Loucy (cell line): ENCODE data around the gene HS3ST3B1.

ENCODE experiments used
- H2AFZ ChIP-seq: fragments of 200-600 bp; sonication (generic); 2 replicates; pipeline ENCODE4 v1.6.0; 2016; ENCODE audit warnings: antibody characterized with exemption, mild to moderate bottlenecking, low read length, moderate library complexity
- H3F3A ChIP-seq: fragments of 200-600 bp; 2 replicates; pipeline ENCODE4 v1.6.0; 2016; ENCODE audit warnings: antibody characterized with exemption, low read depth, mild to moderate bottlenecking
- H3K27me3 ChIP-seq: fragments of 200-600 bp; sonication (generic); 2 replicates; pipeline ENCODE4 v1.6.1; 2014; ENCODE audit warnings: low read length, mild to moderate bottlenecking; ENCODE audit not compliant: insufficient read depth, poor library complexity, severe bottlenecking
- H3K36me3 ChIP-seq: fragments of 200-600 bp; sonication (generic); 2 replicates; pipeline ENCODE4 v1.6.1; 2016; ENCODE audit warnings: low read length; ENCODE audit not compliant: insufficient read depth
- H3K4me1 ChIP-seq: fragments of 200-600 bp; sonication (generic); 2 replicates; pipeline ENCODE4 v1.5.1; 2014; ENCODE audit warnings: low read length, mild to moderate bottlenecking; ENCODE audit not compliant: insufficient read depth, poor library complexity, severe bottlenecking
- H3K4me2 ChIP-seq: fragments of 200-600 bp; sonication (generic); 2 replicates; pipeline ENCODE4 v1.6.0; 2014; ENCODE audit warnings: antibody characterized with exemption, low read length, low read depth, mild to moderate bottlenecking; ENCODE audit not compliant: poor library complexity, severe bottlenecking
- H3K4me3 ChIP-seq: fragments of 200-600 bp; sonication (generic); 2 replicates; pipeline ENCODE4 v1.5.1; 2014; ENCODE audit warnings: low read length, mild to moderate bottlenecking, mixed read lengths; ENCODE audit not compliant: poor library complexity, severe bottlenecking
- H3K79me2 ChIP-seq: fragments of 200-600 bp; sonication (generic); 2 replicates; pipeline ENCODE4 v1.6.1; 2014; ENCODE audit warnings: low read length; ENCODE audit not compliant: insufficient read depth
- H3K9ac ChIP-seq: fragments of 200-600 bp; sonication (generic); 2 replicates; pipeline ENCODE4 v1.6.0; 2014; ENCODE audit warnings: mild to moderate bottlenecking, low read depth, low read length, moderate library complexity; ENCODE audit not compliant: poor library complexity, severe bottlenecking
- H3K9me2 ChIP-seq: fragments of 200-600 bp; sonication (generic); replicated peaks from 2 replicates; pipeline ENCODE4 v1.6.1; 2016; ENCODE audit warnings: low read depth, low read length, mixed read lengths
- H3K9me3 ChIP-seq: fragments of 200-600 bp; sonication (generic); 2 replicates; pipeline ENCODE4 v1.6.1; 2014; ENCODE audit warnings: mild to moderate bottlenecking, antibody characterized with exemption, low read length, low read depth; ENCODE audit not compliant: insufficient read depth
- H4K20me1 ChIP-seq: fragments of 200-600 bp; sonication (generic); 2 replicates; pipeline ENCODE4 v1.6.0; 2014; ENCODE audit warnings: antibody characterized with exemption, low read length, mild to moderate bottlenecking; ENCODE audit not compliant: insufficient read depth, poor library complexity, severe bottlenecking
- EZH2phosphoT487 ChIP-seq: fragments of 200-600 bp; IDR thresholded peaks from 2 replicates; pipeline ENCODE4 v1.6.1; 2018; ENCODE audit warnings: antibody characterized with exemption, mild to moderate bottlenecking, moderate library complexity, borderline replicate concordance
- TF ChIP-seq, protein P1 (sequence below): fragments of 200-600 bp; sonication (generic); conservative IDR thresholded peaks from 2 replicates; pipeline ENCODE4 v1.5.1; 2014; ENCODE audit warnings: mild to moderate bottlenecking, antibody characterized with exemption, low read length

Gene HS3ST3B1

GRCh38 chr17:14303343-14304221 is 2.7 kb downstream of the HS3ST3B1 start:
- H2AFZ ChIP-seq: no peak overlapping the region

DNA sequence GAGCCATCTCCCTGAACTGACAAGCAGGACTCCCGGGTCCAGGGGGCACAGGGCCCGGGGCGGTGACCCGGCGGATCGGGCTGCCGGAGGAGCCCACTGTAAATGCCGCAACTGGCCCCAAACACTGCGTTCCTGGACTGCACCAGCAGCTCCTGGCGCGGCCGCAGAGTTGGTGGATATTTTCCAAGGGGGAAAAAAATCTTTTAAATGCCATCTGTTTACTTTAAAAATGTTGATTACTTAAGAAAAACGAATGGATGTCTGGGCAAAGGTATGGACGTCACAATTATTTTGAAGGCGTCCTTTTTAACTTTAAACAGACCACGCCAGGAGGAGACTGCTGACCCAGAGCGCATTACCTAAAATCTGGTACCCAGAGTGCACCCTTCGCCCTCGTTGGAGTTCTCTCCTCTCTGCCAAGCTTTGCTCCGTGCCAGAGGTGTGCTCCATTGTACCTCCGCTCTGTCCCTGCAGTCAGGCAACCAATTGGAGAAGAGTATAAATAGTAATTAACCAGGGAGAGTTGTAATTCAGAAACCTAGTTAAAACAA is 3.4 kb downstream of the HS3ST3B1 start:
- Histone ChIP-seq H4K20me1 (no peaks in the 10 kb centered on the region), H3K36me3 (no peaks in the 10 kb centered on the region), H3K9me2 (no peaks in the 10 kb centered on the region), H3K79me2 (no peaks in the 10 kb centered on the region), H2AFZ (no peak overlapping the region), H3K27me3 (no peaks in the 10 kb centered on the region), H3F3A (no peaks in the 10 kb centered on the region), H3K4me1 (no peaks in the 10 kb centered on the region), H3K9ac (no peak overlapping the region), H3K4me2 (no peak overlapping the region), H3K9me3 (no peaks in the 10 kb centered on the region; the same call in 1 of the 2 replicates), H3K4me3 (no peak overlapping the region)
- no peak for TF ChIP-seq EZH2phosphoT487
- TF ChIP-seq, protein P1, sequence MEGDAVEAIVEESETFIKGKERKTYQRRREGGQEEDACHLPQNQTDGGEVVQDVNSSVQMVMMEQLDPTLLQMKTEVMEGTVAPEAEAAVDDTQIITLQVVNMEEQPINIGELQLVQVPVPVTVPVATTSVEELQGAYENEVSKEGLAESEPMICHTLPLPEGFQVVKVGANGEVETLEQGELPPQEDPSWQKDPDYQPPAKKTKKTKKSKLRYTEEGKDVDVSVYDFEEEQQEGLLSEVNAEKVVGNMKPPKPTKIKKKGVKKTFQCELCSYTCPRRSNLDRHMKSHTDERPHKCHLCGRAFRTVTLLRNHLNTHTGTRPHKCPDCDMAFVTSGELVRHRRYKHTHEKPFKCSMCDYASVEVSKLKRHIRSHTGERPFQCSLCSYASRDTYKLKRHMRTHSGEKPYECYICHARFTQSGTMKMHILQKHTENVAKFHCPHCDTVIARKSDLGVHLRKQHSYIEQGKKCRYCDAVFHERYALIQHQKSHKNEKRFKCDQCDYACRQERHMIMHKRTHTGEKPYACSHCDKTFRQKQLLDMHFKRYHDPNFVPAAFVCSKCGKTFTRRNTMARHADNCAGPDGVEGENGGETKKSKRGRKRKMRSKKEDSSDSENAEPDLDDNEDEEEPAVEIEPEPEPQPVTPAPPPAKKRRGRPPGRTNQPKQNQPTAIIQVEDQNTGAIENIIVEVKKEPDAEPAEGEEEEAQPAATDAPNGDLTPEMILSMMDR: no peak

More at GRCh38 chr17:14303343-14304221, 2.7 kb downstream of the HS3ST3B1 start:
- no peaks in the 10 kb centered on the region for H3K9me2 ChIP-seq
- H4K20me1 ChIP-seq: no peaks in the 10 kb centered on the region
- no peak overlapping the region for H3K4me2 ChIP-seq
- H3K4me1 ChIP-seq: no peaks in the 10 kb centered on the region
- TF ChIP-seq, protein P1: no peak
- no peak overlapping the region for H3K9ac ChIP-seq
- H3F3A ChIP-seq: no peaks in the 10 kb centered on the region
- H3K79me2 ChIP-seq: no peaks in the 10 kb centered on the region
- no peak overlapping the region for H3K4me3 ChIP-seq
- no peaks in the 10 kb centered on the region; the same call in 1 of the 2 replicates for H3K9me3 ChIP-seq
- H3K27me3 ChIP-seq: no peaks in the 10 kb centered on the region
- H3K36me3 ChIP-seq: no peaks in the 10 kb centered on the region

DNA sequence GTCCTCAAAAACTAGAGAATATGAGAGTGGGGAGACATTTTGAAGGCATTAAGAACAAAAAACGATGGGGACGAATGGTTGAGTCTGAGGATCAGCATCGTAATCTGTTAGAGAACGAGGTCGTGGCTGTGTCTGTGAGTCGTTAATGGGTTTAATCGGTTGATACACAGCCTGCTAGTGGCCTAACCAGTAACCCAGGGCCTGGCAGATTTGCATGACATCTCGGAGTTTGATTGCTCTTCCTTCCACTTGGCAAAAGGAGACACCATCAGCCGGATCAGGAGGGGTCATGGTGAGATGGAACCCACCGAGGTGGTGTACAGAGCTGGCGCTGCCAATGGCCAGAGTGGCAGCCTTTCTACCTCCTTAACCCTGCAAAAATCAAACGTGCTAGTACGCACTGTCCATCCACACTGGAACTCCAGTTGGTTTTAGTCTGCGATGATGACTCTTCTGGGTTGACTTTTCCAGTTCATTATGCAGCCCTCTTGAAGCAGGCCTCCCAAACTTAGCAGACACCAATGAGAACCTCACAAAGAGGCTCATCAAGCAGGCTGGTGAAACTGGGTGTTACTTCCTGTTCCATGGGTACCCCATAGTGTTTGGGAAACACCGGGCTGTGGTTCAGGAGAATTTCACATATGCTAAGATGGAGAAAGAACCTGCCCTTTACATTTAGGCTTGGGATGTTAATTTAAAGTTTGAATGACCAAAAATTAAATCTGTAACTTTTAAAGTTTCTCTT is 4.1 kb downstream of the HS3ST3B1 start:
- no peaks in the 10 kb centered on the region for H3K9me2 ChIP-seq
- H3F3A ChIP-seq: no peaks in the 10 kb centered on the region
- no peaks in the 10 kb centered on the region for H3K36me3 ChIP-seq
- H4K20me1 ChIP-seq: no peaks in the 10 kb centered on the region
- no peaks in the 10 kb centered on the region for H3K4me1 ChIP-seq
- no peak overlapping the region for H3K9ac ChIP-seq
- TF ChIP-seq, protein P1: no peak
- no peak for TF ChIP-seq EZH2phosphoT487
- H3K79me2 ChIP-seq: no peaks in the 10 kb centered on the region
- no peak overlapping the region for H3K4me2 ChIP-seq
- no peak overlapping the region for H3K4me3 ChIP-seq
- H3K9me3 ChIP-seq: no peaks in the 10 kb centered on the region; the same call in 1 of the 2 replicates
- H3K27me3 ChIP-seq: no peaks in the 10 kb centered on the region
- no peak overlapping the region for H2AFZ ChIP-seq
